Glomerular visceral epithelial cell (primary cell): ENCODE results near the gene LGALS12.
"Not testable (repeated sequence)": the region's sequence is repeated elsewhere in the genome, so short reads cannot be mapped to it uniquely, and the experiment has no call there.

ENCODE experiments used
- DNase-seq: peaks from one replicate; pipeline ENCODE4 v3.0.0-alpha.2; 2016; ENCODE audit errors: extremely low spot score

The LGALS12 gene

GRCh38 chr11:63532799-63533475 is 27.1 kb downstream of the LGALS12 start:
- no peak for DNase-seq

GRCh38 chr11:63534076-63534475 is 28.2 kb downstream of the LGALS12 start:
- no peak for DNase-seq

- no peak for DNase-seq
Observed at GRCh38 chr11:63534895-63535461, 29.1 kb downstream of the LGALS12 start.

- DNase-seq: no peak
Observed at GRCh38 chr11:63535734-63536133, 29.9 kb downstream of the LGALS12 start.

GRCh38 chr11:63536669-63537292 is 30.9 kb downstream of the LGALS12 start, which contains the start of gene PLAAT4:
TSS of gene PLAAT4 (plus strand) at chr11:63536808. CDS start at chr11:63536869, 61 bp downstream.
- peak; percentile 60 for DNase-seq

- peak; percentile 67 for DNase-seq
Observed at GRCh38 chr11:63537293-63538101, 31.6 kb downstream of the LGALS12 start.

- DNase-seq: not testable (repeated sequence)
Observed at GRCh38 chr11:63542506-63542905, 36.6 kb downstream of the LGALS12 start.

- no peak for DNase-seq
Observed at GRCh38 chr11:63543711-63544110, 37.8 kb downstream of the LGALS12 start.

GRCh38 chr11:63547061-63547460 is 41.2 kb downstream of the LGALS12 start:
- DNase-seq: no peak

- DNase-seq: no peak
Observed at GRCh38 chr11:63548178-63548577, 42.3 kb downstream of the LGALS12 start.

- no peak for DNase-seq
Observed at GRCh38 chr11:63549411-63549810, 43.5 kb downstream of the LGALS12 start.

- DNase-seq: not testable (repeated sequence)
Observed at GRCh38 chr11:63550156-63550700, 44.3 kb downstream of the LGALS12 start.

- DNase-seq: no peak
Observed at GRCh38 chr11:63551091-63551888, 45.4 kb downstream of the LGALS12 start.

- no peak for DNase-seq
Observed at GRCh38 chr11:63551889-63552266, 46.0 kb downstream of the LGALS12 start.

- DNase-seq: no peak
Observed at GRCh38 chr11:63552921-63553320, 47.0 kb downstream of the LGALS12 start.

- DNase-seq: no peak
Observed at GRCh38 chr11:63553759-63554158, 47.9 kb downstream of the LGALS12 start.

GRCh38 chr11:63554877-63555223 is 49.0 kb downstream of the LGALS12 start:
- no peak for DNase-seq

GRCh38 chr11:63556404-63557013 is 50.6 kb downstream of the LGALS12 start:
- no peak for DNase-seq

- DNase-seq: no peak
Observed at GRCh38 chr11:63557570-63557969, 51.7 kb downstream of the LGALS12 start.

- no peak for DNase-seq
Observed at GRCh38 chr11:63558459-63559157, 52.7 kb downstream of the LGALS12 start.
